B cell (primary cell): Measurements from ENCODE around the gene EIF3C. TPM values are rescaled to one million over a fixed set of nuclear protein-coding genes. Genes with fewer than 3 reads are reported as not detected.
"Not testable (repeated sequence)": the region's sequence is repeated elsewhere in the genome, so short reads cannot be mapped to it uniquely, and the experiment has no call there.

Source experiments
- ATAC-seq: fragments of 200-7000 bp; cut with Tn5 transposase; one replicate; pipeline ENCODE4 v1.10.0; 2021; ENCODE audit warnings: low read depth, mild to moderate bottlenecking, moderate number of reproducible peaks, moderate library complexity
- CTCF ChIA-PET: fragments of 350-600 bp; sonication (Branson Sonifier 250); formaldehyde crosslinking; loops from one replicate; lab custom pipeline; 2021; ENCODE audit warnings: antibody characterized with exemption, inconsistent platforms; lab: Charles Lee
- POLR2A ChIA-PET: fragments of 350-600 bp; sonication (Branson Sonifier 250); formaldehyde crosslinking; loops from one replicate; lab custom pipeline; 2021; ENCODE audit warnings: antibody characterized with exemption; lab: Charles Lee
- DNase-seq: peaks from one replicate; pipeline ENCODE4 v3.0.0; 2013
- H2AFZ ChIP-seq: 2 replicates; pipeline ENCODE4 v1.6.1; 2012; ENCODE audit warnings: mild to moderate bottlenecking, low read depth, low read length; ENCODE audit not compliant: insufficient read depth, poor library complexity, severe bottlenecking
- H3K27ac ChIP-seq, 2 donors: 1 replicate in 1 of 2; 2 replicates in 1 of 2; pipeline ENCODE4 v1.5.1; 2012 to 2013; ENCODE audit warnings: low read length in 2 of 2, mild to moderate bottlenecking in 2 of 2, moderate library complexity in 1 of 2
- H3K27me3 ChIP-seq, 4 experiments: fragments of 200-600 bp in 1 of 4; sonication (generic) in 1 of 4; replicated peaks in 1 of 4; 1 replicate in 2 of 4; 2 replicates in 2 of 4; pipeline versions ENCODE4 v1.6.1 to v1.7.0; 2013 to 2016; ENCODE audit warnings: low read length in 3 of 4, mild to moderate bottlenecking in 2 of 4, mixed read lengths in 1 of 4, moderate library complexity in 1 of 4; ENCODE audit not compliant: insufficient read depth in 4 of 4, control insufficient read depth in 3 of 4; ENCODE audit errors: control extremely low read depth in 1 of 4
- H3K36me3 ChIP-seq, 2 experiments: replicated peaks in 1 of 2; 1 replicate in 1 of 2; 2 replicates in 1 of 2; pipeline versions ENCODE4 v1.6.1 to v1.7.1; 2013; ENCODE audit warnings: low read length in 1 of 2; ENCODE audit not compliant: insufficient read depth in 2 of 2, control insufficient read depth in 1 of 2; ENCODE audit errors: control extremely low read depth in 1 of 2, extremely low read depth in 1 of 2
- H3K4me1 ChIP-seq, 2 donors: fragments of 200-600 bp in 1 of 2; sonication (generic) in 1 of 2; 1 replicate in 1 of 2; 2 replicates in 1 of 2; pipeline versions ENCODE4 v1.5.1 to v1.6.1; 2013 to 2017; ENCODE audit warnings: low read length in 2 of 2; ENCODE audit not compliant: control insufficient read depth in 2 of 2, insufficient read depth in 2 of 2
- H3K4me2 ChIP-seq: replicated peaks from 2 replicates; pipeline ENCODE3; 2012; ENCODE audit warnings: mild to moderate bottlenecking, low read depth, low read length; ENCODE audit not compliant: poor library complexity, severe bottlenecking
- H3K4me3 ChIP-seq, 5 experiments: fragments of 200-600 bp in 1 of 5; sonication (generic) in 1 of 5; 1 replicate in 3 of 5; 2 replicates in 2 of 5; pipeline versions ENCODE4 v1.5.1 to v1.7.0; 2011 to 2016; ENCODE audit warnings: low read length in 4 of 5, mild to moderate bottlenecking in 4 of 5, low read depth in 2 of 5, control low read depth in 1 of 5, moderate library complexity in 1 of 5; ENCODE audit not compliant: insufficient read depth in 1 of 5; ENCODE audit errors: control extremely low read depth in 1 of 5, extremely low read depth in 1 of 5
- H3K79me2 ChIP-seq: fragments of 200-600 bp; sonication (generic); one replicate; pipeline ENCODE4 v1.6.0; 2016; ENCODE audit warnings: low read length; ENCODE audit not compliant: control insufficient read depth, insufficient read depth
- H3K9ac ChIP-seq: fragments of 200-600 bp; sonication (generic); 2 replicates; pipeline ENCODE4 v1.6.1; 2017; ENCODE audit warnings: mild to moderate bottlenecking, low read length, moderate library complexity
- H3K9me3 ChIP-seq, 3 donors: one replicate each; pipeline versions ENCODE4 v1.6.1 to v1.7.1; 2013; ENCODE audit warnings: low read length in 2 of 3; ENCODE audit not compliant: control insufficient read depth in 2 of 3, insufficient read depth in 1 of 3; ENCODE audit errors: control extremely low read depth in 1 of 3
- H4K20me1 ChIP-seq: 2 replicates; pipeline ENCODE4 v1.6.0; 2012; ENCODE audit warnings: mild to moderate bottlenecking, low read length; ENCODE audit not compliant: insufficient read depth, control insufficient read depth, poor library complexity, severe bottlenecking
- H3K27ac Mint-ChIP-seq: one replicate; pipeline ENCODE4 v1.8.0; 2021; ENCODE audit warnings: mixed read lengths
- H3K27me3 Mint-ChIP-seq: one replicate; pipeline ENCODE4 v1.8.0; 2021; ENCODE audit warnings: mixed read lengths
- H3K4me1 Mint-ChIP-seq: one replicate; pipeline ENCODE4 v1.8.0; 2021; ENCODE audit warnings: mixed read lengths
- H3K4me3 Mint-ChIP-seq: one replicate; pipeline ENCODE4 v1.8.0; 2021; ENCODE audit warnings: mixed read lengths
- H3K9me3 Mint-ChIP-seq: one replicate; pipeline ENCODE4 v1.8.0; 2022; ENCODE audit warnings: mixed read lengths; ENCODE audit not compliant: insufficient read depth
- WGBS: methylation state at CpG from one replicate; pipeline ENCODE4 v1.1.5; 2013; ENCODE audit warnings: missing lambda C conversion rate; ENCODE audit not compliant: insufficient coverage; 5-methylcytosine and 5-hydroxymethylcytosine counted together
- intact Hi-C: fragments of 100-400 bp; cut with micrococcal nuclease; formaldehyde crosslinking; loops from one replicate; pipeline ENCODE4 v1.10.0; 2022
- polyA minus RNA-seq: library from RNA; depleted of rRNA, polyadenylated mRNA; stranded (reverse); fragments of >200 nt; gene quantifications from 2 replicates; pipeline ENCODE4 v1.2.3, GENCODE V29; 2012
- polyA plus RNA-seq: library from polyadenylated mRNA; depleted of rRNA; stranded (reverse); fragments of >200 nt; gene quantifications from 2 replicates; pipeline ENCODE4 v1.2.3, GENCODE V29; 2012
- total RNA-seq, 2 donors: library from RNA; stranded (reverse); fragments of 120-200 nt in 1 of 2; gene quantifications; 1 replicate in 1 of 2; 2 replicates in 1 of 2; pipeline versions ENCODE4 v1.2.3 to v1.2.4, GENCODE V29; 2013 to 2022

EIF3C gene, protein sequence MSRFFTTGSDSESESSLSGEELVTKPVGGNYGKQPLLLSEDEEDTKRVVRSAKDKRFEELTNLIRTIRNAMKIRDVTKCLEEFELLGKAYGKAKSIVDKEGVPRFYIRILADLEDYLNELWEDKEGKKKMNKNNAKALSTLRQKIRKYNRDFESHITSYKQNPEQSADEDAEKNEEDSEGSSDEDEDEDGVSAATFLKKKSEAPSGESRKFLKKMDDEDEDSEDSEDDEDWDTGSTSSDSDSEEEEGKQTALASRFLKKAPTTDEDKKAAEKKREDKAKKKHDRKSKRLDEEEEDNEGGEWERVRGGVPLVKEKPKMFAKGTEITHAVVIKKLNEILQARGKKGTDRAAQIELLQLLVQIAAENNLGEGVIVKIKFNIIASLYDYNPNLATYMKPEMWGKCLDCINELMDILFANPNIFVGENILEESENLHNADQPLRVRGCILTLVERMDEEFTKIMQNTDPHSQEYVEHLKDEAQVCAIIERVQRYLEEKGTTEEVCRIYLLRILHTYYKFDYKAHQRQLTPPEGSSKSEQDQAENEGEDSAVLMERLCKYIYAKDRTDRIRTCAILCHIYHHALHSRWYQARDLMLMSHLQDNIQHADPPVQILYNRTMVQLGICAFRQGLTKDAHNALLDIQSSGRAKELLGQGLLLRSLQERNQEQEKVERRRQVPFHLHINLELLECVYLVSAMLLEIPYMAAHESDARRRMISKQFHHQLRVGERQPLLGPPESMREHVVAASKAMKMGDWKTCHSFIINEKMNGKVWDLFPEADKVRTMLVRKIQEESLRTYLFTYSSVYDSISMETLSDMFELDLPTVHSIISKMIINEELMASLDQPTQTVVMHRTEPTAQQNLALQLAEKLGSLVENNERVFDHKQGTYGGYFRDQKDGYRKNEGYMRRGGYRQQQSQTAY
- total RNA-seq (353 and 372 TPM in 2 replicates), polyA plus RNA-seq (97.8 and 126 TPM in 2 replicates), polyA minus RNA-seq (191 and 268 TPM in 2 replicates)
- 294 TPM for total RNA-seq (2013)

DNA sequence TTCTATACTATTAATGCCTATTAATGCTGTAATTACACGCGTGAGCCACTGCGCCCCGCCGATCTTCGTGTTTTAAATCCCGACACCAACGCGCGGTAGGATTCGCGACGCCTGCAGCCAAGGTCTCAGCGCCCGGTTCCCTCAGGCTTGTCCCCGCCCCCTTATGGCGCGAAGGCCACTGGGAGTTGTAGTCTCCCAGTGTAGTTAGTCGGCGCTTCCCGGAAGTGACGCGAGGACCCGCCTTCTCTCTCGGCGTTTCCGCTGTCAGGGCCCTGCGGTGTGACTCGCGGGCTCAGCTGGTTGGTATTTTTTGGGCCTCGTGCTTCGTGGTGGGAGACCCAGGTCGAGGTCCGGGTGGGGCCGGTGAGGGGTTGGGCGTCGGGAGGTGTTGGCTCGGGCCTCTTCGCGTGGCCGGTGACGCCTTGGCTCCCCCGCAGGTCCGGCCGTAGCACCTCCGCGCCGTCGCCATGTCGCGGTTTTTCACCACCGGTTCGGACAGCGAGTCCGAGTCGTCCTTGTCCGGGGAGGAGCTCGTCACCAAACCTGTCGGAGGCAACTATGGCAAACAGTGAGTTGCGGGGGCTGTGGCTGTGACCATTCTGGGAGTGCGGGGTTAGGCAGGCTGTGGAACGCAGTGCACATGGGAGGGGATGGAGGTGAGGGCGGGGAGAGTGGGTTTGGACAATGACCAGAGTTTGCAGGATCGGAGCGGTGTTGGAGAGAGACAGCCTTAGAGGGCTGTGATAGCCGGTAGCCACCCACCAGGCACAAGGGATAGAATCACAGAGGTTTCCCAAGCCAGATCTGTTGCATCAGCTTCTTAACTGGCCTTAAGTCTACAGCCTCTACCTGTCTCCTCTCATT lies at the start of gene EIF3C:
EIF3C (plus strand) TSS at position 245 of the 864 bp plus-strand sequence; CDS start at position 468, 223 bp downstream.
- no CpG with 5 or more reads among the region's 66 CpGs for whole genome bisulfite sequencing
- CTCF ChIA-PET, H3K9me3 Mint-ChIP-seq, H3K4me1 ChIP-seq, POLR2A ChIA-PET, H3K4me3 ChIP-seq, DNase-seq, H3K9ac ChIP-seq, H3K9me3 ChIP-seq, H4K20me1 ChIP-seq, H3K79me2 ChIP-seq, H3K27me3 Mint-ChIP-seq, H3K4me1 Mint-ChIP-seq, H3K4me3 Mint-ChIP-seq, H3K4me2 ChIP-seq, H2AFZ ChIP-seq, H3K27ac ChIP-seq, H3K27me3 ChIP-seq, H3K36me3 ChIP-seq, H3K27ac Mint-ChIP-seq, intact Hi-C loops: not testable (repeated sequence)
- peak; percentile 100 for ATAC-seq

DNA sequence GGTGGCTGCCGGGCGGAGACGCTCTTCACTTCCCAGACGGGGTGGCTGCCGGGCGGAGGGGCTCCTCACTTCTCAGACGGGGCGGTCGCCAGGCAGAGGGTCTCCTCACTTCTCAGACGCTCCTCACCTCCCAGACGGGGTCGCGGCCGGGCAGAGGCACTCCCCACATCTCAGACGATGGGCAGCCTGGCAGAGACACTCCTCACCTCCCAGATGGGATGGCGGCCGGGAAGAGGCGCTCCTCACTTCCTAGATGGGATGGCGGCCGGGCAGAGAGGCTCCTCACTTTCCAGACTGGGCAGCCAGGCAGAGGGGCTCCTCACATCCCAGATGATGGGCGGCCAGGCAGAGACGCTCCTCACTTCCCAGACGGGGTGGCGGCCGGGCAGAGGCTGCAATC lies 45.0 kb upstream of the EIF3C start:
- H3K27me3 ChIP-seq, H3K4me1 ChIP-seq, H3K9me3 Mint-ChIP-seq, H3K4me3 ChIP-seq, H3K27me3 Mint-ChIP-seq, H3K4me1 Mint-ChIP-seq, H3K4me2 ChIP-seq, POLR2A ChIA-PET, H3K9me3 ChIP-seq, H3K4me3 Mint-ChIP-seq, H3K27ac Mint-ChIP-seq, H4K20me1 ChIP-seq, H3K9ac ChIP-seq, H3K27ac ChIP-seq, DNase-seq, CTCF ChIA-PET, H3K36me3 ChIP-seq, H2AFZ ChIP-seq, H3K79me2 ChIP-seq, ATAC-seq, intact Hi-C loops: not testable (repeated sequence)
- WGBS: no CpG with 5 or more reads among the region's 25 CpGs

DNA sequence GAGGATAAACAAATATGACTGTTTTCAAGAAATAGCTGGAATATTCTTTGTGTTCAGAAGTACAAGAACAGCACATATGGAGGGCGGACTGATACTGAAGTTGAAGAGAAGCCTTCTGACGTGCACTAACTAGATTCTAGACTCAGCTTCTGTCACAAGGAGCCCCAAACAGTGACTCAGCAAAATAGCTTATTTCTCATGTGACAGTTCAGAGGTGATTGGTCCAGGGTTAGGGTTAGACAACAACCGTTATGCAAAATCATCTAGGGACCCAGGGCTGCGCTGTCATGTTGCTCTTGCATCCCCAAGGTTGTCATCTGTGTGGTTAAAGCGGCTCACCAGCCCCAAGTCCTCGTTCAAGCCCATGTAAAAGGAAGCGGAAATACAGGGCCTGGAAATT lies 43.8 kb upstream of the EIF3C start:
- ATAC-seq, H3K79me2 ChIP-seq, CTCF ChIA-PET, H3K9me3 Mint-ChIP-seq, H3K27me3 Mint-ChIP-seq, H3K4me1 ChIP-seq, H3K4me3 ChIP-seq, H4K20me1 ChIP-seq, intact Hi-C loops, H3K4me1 Mint-ChIP-seq, H3K27ac Mint-ChIP-seq, H3K27ac ChIP-seq, H2AFZ ChIP-seq, H3K4me3 Mint-ChIP-seq, H3K27me3 ChIP-seq, H3K9ac ChIP-seq, H3K4me2 ChIP-seq, DNase-seq, H3K9me3 ChIP-seq, POLR2A ChIA-PET, H3K36me3 ChIP-seq: not testable (repeated sequence)
- WGBS: no CpG with 5 or more reads among the region's 7 CpGs
